Measurements from ENCODE around the gene SFT2D2.

SFT2D2 gene

DNA sequence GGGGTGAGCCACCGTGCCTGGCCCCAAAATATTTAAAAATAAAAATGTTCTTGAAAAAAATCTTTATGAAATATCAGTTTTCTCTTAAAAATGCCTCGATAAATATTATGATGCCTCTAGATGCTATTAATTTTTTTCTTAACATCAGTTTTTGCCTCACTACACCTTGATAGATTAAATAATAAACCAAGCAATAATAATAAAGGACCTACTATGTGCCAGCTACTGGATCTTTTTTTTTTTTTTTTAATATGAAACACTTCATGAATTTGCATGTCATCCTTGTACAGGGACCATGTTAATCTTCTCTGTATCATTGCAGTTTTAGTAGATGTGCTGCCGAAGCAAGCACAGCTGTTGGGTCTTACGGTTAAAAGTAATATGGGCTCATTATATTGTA is 37.3 kb downstream of the SFT2D2 start:
- DNase-seq (ENCODE audit: insufficient read length, low spot score) (no peak), FAIRE-seq (no peak)

DNA sequence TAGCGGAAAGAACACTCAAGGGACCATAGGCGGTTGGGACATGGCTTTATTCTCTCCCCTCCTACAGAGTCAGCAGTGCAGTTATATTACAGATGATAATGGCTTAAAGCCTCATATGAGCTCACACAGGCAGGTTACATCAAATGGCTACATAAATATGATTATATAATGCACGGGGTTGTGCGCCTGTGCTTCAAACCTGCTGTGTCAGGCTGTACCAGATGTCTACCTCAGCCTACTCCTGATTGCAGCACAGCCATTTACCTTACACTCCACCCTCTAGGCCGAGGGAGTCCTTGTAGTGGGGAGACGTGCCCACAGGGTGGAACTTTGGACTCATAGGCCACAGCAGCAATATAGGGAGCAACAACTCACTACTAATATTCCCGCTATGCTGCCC is 38.5 kb downstream of the SFT2D2 start:
- DNase-seq (ENCODE audit: insufficient read length, low spot score) (no peak), FAIRE-seq (no peak)

DNA sequence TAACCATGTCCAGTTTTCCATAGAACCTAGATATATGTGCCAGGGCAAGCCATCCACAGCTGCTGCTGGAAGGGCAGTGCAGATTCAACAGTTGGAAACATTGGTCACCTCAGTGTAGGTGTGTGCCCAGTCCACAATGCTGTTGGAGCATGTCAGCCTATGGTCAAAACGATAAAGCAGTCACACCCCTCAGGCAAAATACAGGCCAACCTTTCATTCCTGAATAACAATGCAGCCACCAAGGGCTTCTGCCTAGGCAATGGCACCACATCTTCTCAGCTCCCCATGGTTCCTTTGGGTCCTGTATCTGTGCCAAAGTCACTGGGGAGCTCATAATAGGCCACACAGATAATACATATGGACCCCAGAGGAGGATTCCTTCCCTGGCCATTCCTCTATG is 39.8 kb downstream of the SFT2D2 start:
- DNase-seq (ENCODE audit: insufficient read length, low spot score) (no peak), FAIRE-seq (no peak)

DNA sequence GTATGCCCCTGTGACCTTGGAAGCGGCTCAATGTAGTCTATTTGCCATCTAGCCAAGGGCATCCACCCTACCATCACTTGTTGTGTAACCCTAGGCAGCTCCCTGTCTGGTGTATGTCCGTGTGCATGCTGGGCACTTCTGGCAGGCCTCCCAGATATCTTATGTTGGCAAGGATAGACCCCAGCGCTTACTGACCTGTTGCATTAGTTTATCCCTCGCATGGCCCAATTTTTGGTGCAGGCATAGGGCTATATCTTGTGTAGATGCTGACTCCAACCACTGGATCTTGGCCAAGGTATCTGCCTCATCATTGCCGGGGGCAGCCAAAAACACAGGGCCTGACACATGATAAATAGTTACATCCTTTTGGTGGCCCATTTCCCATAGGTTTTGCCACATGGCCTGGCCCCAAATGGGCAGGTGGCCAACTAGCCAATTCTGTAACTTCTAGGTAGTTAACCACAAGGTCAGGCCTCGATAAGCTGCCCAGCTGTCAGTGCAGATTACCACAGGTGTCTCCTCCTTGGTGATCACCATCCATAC is 40.9 kb downstream of the SFT2D2 start:
- no peak for DNase-seq (ENCODE audit: insufficient read length, low spot score)
- FAIRE-seq: no peak

DNA sequence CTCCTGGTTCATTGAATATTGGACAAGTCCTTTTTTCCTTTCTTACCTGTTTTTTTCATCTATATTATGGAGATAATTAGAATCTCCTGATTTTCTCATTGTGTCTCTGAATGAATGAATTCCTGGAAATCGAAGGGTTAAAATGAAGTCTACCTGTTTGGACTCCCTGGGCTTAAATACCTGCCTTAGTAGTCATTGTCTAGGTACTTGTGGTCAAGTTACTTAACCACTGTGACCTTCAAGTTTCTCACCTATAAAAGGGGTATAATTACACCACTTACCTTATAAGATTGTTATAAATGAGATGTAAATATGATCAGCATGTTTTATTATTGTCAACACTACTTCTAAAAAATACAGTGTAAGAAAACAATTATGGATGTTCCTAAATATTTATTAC is 45.8 kb downstream of the SFT2D2 start:
- no peak for DNase-seq (ENCODE audit: insufficient read length, low spot score)
- no peak for FAIRE-seq

DNA sequence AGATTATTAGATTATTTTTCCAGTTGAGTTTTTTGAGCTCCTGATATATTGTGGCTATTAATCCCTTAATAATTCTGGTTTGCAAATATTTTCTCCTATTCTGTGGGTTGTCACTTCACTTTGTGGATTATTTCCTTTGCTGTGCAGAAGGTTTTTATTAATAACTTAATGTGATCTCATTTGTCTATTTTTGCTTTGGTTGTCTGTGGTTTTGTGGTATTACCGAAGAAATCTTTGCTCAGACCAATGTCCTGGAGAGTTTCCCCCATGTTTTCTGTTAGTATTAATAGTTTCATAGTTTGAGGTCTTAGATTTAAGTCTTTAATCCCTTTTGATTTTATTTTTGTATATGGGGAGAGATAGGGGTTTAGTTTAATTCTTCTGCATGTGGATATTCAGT is 47.8 kb downstream of the SFT2D2 start:
- no peak for FAIRE-seq
- DNase-seq (ENCODE audit: insufficient read length, low spot score): no peak

DNA sequence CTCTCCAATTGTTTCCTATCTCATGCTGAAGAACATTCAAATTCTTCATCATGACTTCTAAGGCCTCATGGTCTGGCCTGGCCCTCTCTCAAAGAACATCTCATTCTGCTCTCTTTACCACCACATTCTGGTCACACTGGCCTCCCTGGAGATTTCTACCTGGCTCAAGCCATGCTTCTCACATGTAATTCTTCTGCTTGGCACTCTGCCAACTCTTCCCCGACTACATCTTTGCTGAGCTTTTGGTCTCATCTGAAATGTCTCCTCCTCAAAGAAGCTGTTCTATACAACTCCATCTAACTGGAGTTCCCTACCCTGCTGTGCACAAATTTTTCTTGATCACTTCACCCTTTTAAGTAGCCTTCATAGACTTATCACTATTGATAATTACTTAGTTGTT is 53.4 kb downstream of the SFT2D2 start:
- FAIRE-seq (no peak), DNase-seq (ENCODE audit: insufficient read length, low spot score) (no peak)

DNA sequence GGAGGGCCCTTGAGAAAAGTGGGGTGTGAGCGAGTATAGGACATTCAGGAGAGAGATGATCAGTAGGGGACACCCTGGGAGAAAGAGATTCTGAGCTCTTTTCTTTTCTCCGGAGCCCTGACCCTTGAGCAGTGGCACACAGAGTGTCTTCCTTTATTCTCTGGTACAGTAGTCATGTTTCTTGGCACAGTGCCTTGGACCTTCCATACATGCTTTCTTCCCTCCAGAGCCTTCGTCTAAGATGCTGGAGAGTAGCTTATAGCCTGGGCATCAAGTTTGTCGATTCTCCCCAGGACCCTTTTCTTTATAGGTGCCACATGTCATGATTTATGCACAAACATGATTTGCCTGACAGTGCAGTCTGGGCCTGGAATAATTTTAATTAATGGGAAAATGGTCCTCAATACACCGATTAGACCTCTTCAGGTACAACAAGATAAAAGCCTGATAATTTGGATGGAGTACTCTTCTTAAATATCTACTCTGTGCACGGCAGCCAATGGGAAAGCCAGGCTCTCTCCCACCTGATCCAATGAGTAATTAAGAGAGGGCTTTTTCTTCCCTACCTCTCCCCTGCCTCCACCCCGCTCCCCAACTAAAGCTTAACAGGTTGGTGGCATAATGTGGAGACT is 54.6 kb downstream of the SFT2D2 start, which contains the start of gene TBX19:
TBX19 (plus strand) TSS at position 582 of the 632 bp plus-strand sequence. CDS start 214 bp downstream, outside the sequence.
- FAIRE-seq (no peak), DNase-seq (ENCODE audit: insufficient read length, low spot score) (no peak)

DNA sequence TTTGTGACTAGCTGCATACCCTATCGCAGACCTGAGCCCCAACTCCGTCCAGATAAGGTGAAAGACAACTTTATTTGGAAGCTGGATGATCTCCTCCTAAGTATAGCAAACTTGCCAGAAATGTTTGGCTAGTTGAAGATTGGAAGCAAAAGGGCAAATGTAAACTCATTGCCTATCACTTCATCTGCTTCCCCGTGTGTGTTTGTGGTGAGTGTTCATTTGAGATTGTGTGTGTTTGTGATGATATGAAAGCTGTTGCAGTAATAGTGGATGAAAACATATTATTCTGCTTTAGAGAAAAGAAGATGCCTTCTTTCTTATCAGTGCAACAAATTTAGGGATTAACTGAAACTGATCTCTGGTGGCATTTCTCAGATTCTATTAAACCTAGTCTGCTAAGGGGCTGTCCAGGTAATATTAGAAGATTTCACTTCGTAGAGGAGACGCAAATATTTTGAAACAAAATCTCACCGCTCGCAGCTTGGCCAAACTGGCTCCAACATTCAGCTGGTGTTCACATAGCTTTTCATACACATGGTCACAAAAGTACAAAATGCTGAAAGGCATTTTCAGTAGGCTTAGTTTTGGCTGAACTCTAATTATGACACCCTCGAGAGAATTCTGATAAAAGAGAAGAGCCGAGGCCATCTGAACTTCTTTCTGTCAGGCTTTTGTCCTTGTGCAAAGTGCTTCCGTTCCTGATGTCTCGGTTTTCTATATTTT is 56.0 kb downstream of the SFT2D2 start:
- no peak for FAIRE-seq
- no peak for DNase-seq (ENCODE audit: insufficient read length, low spot score)

DNA sequence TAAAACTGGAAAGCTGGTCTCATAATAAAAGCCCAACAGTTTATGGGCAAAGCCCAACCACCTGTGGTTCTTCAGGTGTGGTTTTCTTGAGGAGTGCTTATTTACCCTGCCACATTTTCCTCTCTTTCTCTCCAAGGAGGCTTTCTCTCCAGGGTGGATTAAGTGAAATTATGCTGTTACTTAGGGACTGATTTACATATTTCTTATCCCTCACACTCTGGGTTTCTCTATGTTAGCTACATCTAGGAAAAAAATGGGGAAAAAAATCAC is 59.7 kb downstream of the SFT2D2 start:
- no peak for FAIRE-seq
- no peak for DNase-seq (ENCODE audit: insufficient read length, low spot score)

DNA sequence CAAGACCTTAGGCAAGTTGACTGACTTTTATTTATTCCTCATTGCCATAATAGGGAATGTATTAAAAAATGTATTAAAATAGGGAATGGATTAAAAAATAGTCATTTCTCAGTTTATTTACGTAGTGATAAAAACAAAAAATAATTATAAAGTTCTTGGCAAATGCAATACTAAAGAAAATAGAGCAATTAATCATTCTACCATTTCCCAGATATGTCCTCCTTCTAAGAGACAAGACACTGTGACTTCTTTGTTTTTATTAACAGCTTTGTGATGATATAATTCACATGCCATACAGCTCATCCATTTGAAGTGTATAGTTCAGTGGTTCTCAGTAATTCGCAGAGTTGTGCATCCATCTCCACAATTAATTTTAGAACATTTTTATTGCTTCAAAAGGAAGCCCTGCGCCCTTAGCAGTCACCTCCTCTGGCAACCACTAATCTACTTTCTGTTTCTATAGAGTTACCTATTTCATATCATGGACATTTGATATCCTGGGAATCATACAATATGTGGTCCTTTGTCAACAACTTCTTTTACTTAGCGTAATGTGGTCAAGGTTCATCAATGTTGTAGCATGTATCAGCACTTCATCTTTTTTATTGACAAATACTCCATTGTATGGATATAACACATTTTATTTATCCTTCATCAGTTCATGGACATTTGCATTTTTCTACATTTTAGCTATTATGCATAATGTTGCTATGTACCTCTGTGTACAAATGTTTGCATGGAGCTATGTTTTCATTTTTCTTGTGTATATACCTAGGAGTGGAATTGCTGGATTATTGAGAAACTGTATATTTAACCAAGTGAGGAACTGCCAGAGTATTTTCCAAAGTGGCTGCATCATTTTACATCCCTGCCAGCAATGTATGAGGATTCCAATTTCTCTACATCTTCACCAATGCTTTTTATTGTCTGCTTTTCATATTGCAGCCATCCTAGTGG is 60.4 kb downstream of the SFT2D2 start:
- FAIRE-seq: no peak
- DNase-seq (ENCODE audit: insufficient read length, low spot score): no peak

DNA sequence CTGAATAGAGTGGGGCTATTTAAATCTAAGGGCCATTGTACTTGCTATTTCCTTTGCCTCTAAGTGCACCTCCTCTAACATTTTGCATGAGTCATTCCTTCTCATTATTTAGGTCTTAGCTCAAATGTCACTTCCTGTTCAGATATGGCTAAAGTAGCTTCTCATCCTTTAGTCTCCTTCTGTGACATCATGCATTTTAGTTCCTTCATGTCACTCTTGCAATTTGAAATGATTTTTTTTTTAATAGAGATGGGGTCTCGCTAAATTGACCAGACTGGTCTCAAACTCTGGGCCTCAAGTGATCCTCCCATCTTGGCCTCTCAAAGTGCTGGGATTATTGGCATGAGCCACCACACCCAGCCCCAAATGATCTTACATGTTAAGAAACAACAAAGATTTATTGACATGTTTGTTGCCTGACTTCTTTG is 61.4 kb downstream of the SFT2D2 start:
- DNase-seq (ENCODE audit: insufficient read length, low spot score) (no peak), FAIRE-seq (no peak)

DNA sequence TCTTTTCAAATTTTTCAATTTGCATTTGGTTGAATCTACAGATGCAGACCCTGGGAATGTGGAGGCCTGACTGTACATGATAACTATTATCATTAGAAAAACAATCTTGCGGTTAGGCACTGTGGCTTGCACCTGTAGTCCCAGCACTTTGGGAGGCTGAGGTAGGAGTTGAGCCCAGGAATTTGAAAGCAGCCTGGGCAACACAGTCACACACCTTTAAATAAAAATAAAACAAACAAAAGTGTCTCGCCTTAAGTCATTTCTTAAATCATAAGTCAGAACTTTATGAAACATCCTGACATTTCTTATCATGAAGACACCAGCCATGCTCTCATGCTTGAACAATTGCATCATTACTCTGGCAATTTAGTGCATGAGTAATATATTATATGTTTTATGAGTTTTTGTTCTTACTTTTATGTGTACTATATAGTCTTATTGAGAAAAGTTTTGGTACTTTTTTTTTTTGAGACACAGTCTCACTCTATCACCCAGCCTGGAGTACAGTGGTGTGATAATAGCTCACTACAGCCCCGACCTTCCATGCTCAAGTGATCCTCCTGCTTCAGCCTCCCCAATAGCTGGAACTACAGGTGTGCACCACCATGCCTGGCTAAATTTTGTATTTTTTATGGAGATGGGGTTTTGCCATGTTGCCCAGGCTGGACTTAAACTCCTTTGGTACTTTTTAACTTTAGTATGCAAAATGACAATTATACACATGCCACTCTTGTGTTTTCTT is 62.7 kb downstream of the SFT2D2 start:
- FAIRE-seq (no peak), DNase-seq (ENCODE audit: insufficient read length, low spot score) (no peak)

DNA sequence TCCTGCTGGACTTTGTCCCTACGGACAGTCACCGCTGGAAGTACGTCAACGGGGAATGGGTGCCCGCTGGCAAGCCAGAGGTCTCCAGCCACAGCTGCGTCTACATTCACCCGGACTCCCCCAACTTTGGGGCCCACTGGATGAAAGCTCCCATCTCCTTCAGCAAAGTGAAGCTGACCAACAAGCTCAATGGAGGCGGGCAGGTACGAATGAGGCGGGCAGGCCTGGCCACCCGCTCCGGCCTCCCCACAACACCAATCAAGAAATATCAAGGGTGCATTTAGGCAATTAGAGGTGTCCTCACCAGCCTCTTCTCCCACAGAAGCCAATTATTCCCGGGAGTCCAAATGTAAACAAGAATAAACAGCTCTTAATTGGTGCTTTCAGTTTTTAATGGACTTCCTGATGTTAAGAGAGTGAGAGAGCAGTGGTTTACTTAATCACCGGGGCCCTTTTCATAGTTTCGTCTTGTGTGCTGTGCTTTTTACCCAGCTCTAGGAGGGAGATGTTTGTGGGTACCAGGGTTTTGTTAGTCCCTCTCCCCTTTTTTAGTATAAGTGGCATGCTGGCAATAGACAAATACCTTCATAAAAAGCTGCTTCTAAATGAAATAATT is 65.5 kb downstream of the SFT2D2 start:
- FAIRE-seq: no peak
- no peak for DNase-seq (ENCODE audit: insufficient read length, low spot score)

DNA sequence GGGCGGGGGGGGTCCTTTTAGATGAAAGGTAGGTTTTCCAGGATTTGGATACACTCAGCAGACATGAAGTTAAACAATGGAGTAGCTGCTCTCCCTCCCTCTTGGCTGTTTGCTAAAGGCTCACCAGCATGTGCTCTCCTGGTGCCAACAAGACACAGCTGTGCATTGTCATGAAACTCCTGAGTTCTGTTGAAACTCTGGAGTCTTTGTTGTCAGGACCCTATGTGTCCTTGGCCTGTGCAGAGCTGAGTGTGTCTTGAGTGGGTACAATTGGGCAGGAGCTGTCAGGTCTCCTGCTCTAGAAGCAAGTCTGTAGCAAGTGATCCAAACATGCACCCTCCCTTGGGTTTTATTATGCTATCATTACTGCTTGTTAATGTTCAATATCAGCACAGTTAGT is 67.6 kb downstream of the SFT2D2 start:
- FAIRE-seq (no peak), DNase-seq (ENCODE audit: insufficient read length, low spot score) (no peak)

DNA sequence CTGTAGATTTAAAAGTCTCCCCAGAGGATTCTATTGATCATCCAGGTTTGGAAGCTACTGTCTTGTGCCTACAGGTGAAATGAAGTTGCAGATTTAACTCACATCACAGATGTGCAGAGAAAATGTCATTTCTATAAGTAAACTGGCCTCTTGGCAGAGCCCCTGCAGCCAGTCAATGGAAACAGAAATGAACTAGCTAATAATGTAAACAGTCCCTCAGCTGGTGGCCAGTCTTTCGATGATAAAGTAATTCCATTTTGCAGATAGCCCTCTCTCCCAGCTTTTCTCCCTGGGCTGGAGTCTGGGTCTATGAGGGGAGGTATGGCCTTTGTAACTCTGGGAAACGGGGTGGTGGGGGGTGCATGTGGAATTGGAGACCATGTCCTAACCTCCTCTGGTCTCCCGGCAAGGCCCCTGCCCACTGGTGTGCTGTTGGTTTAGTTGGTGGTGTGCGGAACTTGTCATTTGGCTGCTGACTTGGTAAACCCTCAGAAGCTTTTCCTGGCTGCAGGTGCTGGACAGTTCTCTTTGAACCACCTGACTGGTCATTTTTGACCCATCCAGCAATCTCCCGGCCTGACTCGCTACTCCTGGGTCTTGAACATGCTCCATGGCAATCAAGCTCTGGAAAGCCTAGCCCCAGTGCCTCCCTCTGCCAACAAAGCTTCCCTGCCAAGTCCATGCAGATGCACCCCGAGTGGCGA is 69.8 kb downstream of the SFT2D2 start:
- no peak for DNase-seq (ENCODE audit: insufficient read length, low spot score)
- FAIRE-seq: no peak

DNA sequence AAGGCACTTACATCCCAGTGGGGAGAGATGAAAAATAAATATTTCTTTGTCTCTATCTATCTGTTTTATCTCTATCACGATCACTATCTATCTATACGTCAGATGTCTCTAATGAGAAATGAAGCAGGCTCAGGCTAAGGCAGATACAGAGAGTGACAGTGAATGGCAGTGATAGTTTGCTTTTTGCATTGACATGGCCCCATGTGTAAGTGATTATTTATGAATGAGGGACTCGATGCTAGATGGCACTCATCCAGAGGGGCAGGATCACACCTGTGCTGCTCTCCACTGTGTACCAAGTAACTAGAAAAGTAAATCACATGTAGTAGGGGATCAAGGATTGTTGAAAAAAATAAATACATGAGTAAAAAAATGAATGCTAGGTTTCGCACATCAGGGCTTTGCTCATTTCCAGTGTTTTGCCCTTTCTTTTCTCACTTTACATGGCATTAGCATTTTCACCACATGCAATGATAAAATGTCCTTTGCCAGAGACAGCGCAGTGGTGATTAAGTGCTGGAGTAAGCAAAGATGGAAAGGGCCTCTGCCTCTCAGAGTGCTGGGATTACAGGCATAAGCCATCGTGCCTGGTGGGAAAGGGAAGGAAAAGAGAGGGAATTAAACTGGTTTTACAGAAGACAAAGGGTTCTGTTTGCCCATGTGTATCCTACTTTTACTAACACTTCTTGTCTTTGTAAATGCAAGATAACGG is 71.4 kb downstream of the SFT2D2 start:
- FAIRE-seq: no peak

DNA sequence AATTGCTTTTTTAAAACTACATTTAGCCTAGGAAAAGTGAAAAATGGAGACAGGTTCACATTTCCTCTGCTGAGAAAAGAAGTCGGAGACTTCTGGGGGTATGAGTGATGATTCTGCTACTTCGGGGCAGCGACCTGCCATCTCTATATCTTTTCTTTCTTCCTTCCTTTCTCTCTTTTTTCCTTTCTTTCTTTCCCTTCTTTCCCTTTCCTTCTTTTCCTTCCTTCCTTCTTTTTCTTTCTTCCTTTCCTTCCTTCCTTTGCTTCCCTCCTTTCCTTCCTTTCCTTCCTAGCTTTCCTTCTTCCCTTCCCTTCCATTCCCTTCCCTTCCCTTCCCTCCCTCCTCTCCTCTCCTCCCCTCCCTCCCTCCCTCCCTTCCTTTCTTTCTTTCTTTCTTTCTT is 72.6 kb downstream of the SFT2D2 start:
- FAIRE-seq (no peak), DNase-seq (ENCODE audit: insufficient read length, low spot score) (no peak)

More for the DNA sequence above, 71.4 kb downstream of the SFT2D2 start:
- DNase-seq (ENCODE audit: insufficient read length, low spot score): no peak

DNA sequence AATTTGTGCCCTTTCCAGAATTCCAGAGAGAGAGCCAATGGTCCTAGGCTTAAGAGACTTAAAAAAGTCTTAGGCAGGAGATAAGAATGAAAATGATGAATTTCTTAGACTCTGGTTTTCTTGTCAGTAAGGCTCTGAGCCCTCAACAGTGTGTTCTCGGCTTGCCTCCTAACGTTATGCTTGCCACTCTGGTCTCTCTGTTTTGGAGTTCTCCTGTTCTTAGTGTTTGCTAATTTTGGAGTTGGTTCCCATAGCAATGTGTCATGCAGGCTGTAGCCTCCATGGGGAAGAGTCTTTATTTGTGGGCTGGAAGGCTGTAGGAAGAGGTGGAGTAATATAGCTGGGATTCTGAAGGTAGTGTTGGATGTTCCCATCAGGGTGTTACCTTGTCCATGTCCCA is 74.8 kb downstream of the SFT2D2 start:
- DNase-seq (ENCODE audit: insufficient read length, low spot score) (no peak), FAIRE-seq (no peak)

All from GM19239 (cell line).